Heart left ventricle (tissue), 16 donors: Measurements from ENCODE around the gene KIAA1671. TPM values are rescaled to one million over a fixed set of nuclear protein-coding genes. Genes with fewer than 3 reads are reported as not detected.

Experiments
- ATAC-seq, 4 donors: fragments of 200-7000 bp; cut with Tn5 transposase; one replicate each; pipeline ENCODE4 v1.9.1; 2020 to 2022; ENCODE audit warnings: moderate library complexity in 4 of 4, mild to moderate bottlenecking in 3 of 4, moderate number of reproducible peaks in 1 of 4
- DNase-seq, 5 donors: peaks; one replicate each; pipeline ENCODE4 v3.0.0-alpha.2; 2020
- H3K27ac ChIP-seq, 12 donors: fragments of 200-600 bp; sonication (generic) in 4 of 12; one replicate each; pipeline versions ENCODE4 v1.5.0 to v1.8.0; 2016 to 2022; ENCODE audit warnings: mild to moderate bottlenecking in 2 of 12
- H3K27me3 ChIP-seq, 9 donors: fragments of 200-600 bp; sonication (generic) in 2 of 9; one replicate each; pipeline versions ENCODE4 v1.5.1 to v1.8.0; 2016 to 2022; ENCODE audit warnings: mild to moderate bottlenecking in 3 of 9
- H3K36me3 ChIP-seq, 9 donors: fragments of 200-600 bp; sonication (generic) in 2 of 9; one replicate each; pipeline versions ENCODE4 v1.5.0 to v1.8.0; 2018 to 2022; ENCODE audit warnings: mild to moderate bottlenecking in 2 of 9
- H3K4me1 ChIP-seq, 12 donors: fragments of 200-600 bp; sonication (generic) in 4 of 12; one replicate each; pipeline versions ENCODE4 v1.5.0 to v1.8.0; 2016 to 2022; ENCODE audit warnings: mild to moderate bottlenecking in 3 of 12
- H3K4me3 ChIP-seq, 12 donors: fragments of 200-600 bp; sonication (generic) in 4 of 12; one replicate each; pipeline versions ENCODE4 v1.5.0 to v1.8.0; 2017 to 2022; ENCODE audit warnings: mild to moderate bottlenecking in 9 of 12, moderate library complexity in 4 of 12
- H3K9me3 ChIP-seq, 12 donors: fragments of 200-600 bp; sonication (generic) in 4 of 12; one replicate each; pipeline versions ENCODE4 v1.5.0 to v1.8.0; 2016 to 2022; ENCODE audit warnings: mild to moderate bottlenecking in 1 of 12
- POLR2A ChIP-seq, 2 donors: fragments of 450-650 bp; IDR thresholded peaks; one replicate each; pipeline ENCODE4 v1.6.1; 2017; ENCODE audit warnings: antibody characterized with exemption in 2 of 2, mild to moderate bottlenecking in 2 of 2, moderate library complexity in 2 of 2
- WGBS, 4 donors: extraction: QIAGEN DNeasy Blood & Tissue Kit in 2 of 4; methylation state at CpG; one replicate each; pipeline versions ENCODE4 v1.1.5 to v1.1.7; 2013 to 2018; 5-methylcytosine and 5-hydroxymethylcytosine counted together
- intact Hi-C, 10 donors: fragments of 100-400 bp; cut with DNase I; formaldehyde crosslinking; loops; one replicate each; pipeline versions ENCODE4 v1.11.1 to v1.14.2; 2022
- polyA plus RNA-seq, 2 donors: library from polyadenylated mRNA; stranded (reverse); fragments of 200-250 nt; gene quantifications; one replicate each; pipeline ENCODE4 v1.2.3, GENCODE V29; 2013
- total RNA-seq, 9 donors: library from RNA; depleted of rRNA in 2 of 9; stranded (reverse); fragments of >200 nt in 2 of 9; fragmentation: NEBNext Ultra II Directional in 3 of 9; extraction: Animal tissue kit (Norgen Biotek cat#: 25700) in 3 of 9; gene quantifications; one replicate each; pipeline versions ENCODE4 v1.1.0 to v1.2.4, GENCODE V29; 2016 to 2023
- TF ChIP-seq, protein P1 (sequence below), 12 donors: fragments of 200-600 bp; sonication (generic) in 4 of 12; IDR thresholded peaks; one replicate each; pipeline versions ENCODE4 v1.5.0 to v1.8.0; 2018 to 2022; ENCODE audit warnings: antibody characterized with exemption in 12 of 12, mild to moderate bottlenecking in 5 of 12
- donor health status: ischemic (EF 13 %, LVEDD 7.1; RV severe dilation, severe dysfunction).
- donor health status: healthy with polysubstance abuse.
- donor health status: DM: no; HTN: yes; CAD: no.
- donor health status: DM: no; HTN: no; CAD: no.
- donor health status: ischemic (EF 25% LVEDD 6.9; RV normal size, moderate dysfunction).
- donor health status: ischemic (EF 25% LVEDD 5.7; RV mildly dilated, moderate dysfunction).
- donor health status: healthy.
- donor health status: DM: yes; HTN: yes; CAD: no.
- donor health status: ischemic (EF 35%, LVEDD 5.7; RV mildly dilated, moderate dysfunction).
- donor health status: nonischemic (EF 11% LVEDD 7.7; RV severe dilation, severe dysfunction).
- donor health status: DM: yes; HTN: yes; CAD: no.
- donor health status: PGD.
- donor health status: ischemic (EF 29% LVEDD 5.4; RV normal size, mild dysfunction).
- donor health status: nonischemic (EF 23%, LVEDD 6.1; RV moderate dilation, normal function).

KIAA1671 gene
- total and polyA plus RNA-seq, 11 donors: 4.5 to 22.1 (median 13.2) TPM

DNA sequence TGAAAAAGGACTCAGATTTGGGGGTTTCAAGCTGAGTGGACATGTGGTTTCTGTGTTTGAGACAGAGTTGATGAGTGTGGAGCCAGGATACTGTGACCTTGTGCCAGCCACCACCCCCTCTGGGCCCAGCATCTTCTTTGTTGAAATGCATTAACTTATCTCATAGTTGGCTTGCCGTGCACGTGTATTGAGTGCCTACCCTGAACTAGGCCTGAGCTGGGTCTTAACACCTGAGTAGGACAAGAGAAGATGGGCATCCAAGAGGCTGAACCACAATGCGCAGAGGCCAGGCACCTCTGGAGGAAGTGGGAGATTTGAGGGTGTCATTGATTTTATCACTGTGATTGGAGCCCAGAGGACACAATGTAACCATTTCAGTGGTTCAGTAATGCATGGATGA is 129.6 kb downstream of the KIAA1671 start:
- Histone ChIP-seq H3K27me3 (no peaks in the 10 kb centered on the region), H3K27ac (no peak overlapping the region), H3K9me3 (peaks cover 0 to 4% (median 0%) of the 10 kb centered on the region in 12 donors), H3K36me3 (no peaks in the 10 kb centered on the region), H3K4me3 (no peak overlapping the region), H3K4me1 (peaks cover 0 to 43% (median 14%) of the 10 kb centered on the region in 12 donors)
- intact Hi-C loops: loop anchor here in 8 of 10 donors (5.0 to 10.0 kb wide), 3 partner anchors 90 to 253 kb away; no protein-coding TSS in a partner anchor
- no peak for DNase-seq
- TF ChIP-seq POLR2A (IDR thresholded peaks at IDR 0.05): no peak
- TF ChIP-seq, protein P1, sequence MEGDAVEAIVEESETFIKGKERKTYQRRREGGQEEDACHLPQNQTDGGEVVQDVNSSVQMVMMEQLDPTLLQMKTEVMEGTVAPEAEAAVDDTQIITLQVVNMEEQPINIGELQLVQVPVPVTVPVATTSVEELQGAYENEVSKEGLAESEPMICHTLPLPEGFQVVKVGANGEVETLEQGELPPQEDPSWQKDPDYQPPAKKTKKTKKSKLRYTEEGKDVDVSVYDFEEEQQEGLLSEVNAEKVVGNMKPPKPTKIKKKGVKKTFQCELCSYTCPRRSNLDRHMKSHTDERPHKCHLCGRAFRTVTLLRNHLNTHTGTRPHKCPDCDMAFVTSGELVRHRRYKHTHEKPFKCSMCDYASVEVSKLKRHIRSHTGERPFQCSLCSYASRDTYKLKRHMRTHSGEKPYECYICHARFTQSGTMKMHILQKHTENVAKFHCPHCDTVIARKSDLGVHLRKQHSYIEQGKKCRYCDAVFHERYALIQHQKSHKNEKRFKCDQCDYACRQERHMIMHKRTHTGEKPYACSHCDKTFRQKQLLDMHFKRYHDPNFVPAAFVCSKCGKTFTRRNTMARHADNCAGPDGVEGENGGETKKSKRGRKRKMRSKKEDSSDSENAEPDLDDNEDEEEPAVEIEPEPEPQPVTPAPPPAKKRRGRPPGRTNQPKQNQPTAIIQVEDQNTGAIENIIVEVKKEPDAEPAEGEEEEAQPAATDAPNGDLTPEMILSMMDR (IDR thresholded peaks at IDR 0.05): no peak
- WGBS, 4 donors: 93 to 97% (median 97%) methylated on average over 3 of the region's 3 CpGs
- ATAC-seq: no peak

DNA sequence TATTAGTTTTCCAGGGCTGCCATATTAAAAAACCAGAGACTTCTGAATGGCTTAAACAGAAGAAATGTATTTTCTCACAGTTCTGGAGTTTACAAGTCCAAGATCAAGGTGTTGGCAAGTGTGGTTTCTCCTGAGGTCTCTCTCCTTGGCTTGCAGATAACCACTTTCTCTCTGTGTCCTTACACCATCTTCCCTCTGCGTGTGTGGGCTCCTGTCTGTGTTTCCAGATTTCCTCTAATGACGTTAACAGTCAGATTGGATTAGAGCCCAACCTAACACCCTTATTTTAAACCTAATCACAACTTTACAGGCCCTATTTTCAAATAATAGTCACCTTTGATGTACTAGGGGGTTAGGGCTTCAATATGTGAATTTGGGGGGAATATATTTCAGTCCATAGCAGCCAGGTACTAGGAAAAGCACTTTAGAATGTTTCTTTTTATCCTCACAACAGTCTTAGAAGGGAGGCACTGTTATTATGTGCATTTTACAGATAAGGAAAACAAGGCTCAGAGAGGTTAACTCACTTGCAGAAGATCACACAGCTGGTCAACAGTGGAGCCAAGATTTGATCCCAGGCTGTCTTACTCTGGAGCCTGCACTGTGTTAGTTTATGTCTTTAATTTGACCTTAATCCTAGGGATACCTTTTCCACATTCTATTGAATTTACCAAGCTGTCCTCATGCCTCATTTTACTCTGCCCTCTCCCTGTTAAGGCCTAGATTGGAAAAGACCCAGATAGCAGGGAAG is 130.7 kb downstream of the KIAA1671 start:
- peaks cover 0 to 4% (median 0%) of the 10 kb centered on the region in 12 donors for H3K9me3 ChIP-seq
- H3K4me1 ChIP-seq: peaks cover 0 to 52% (median 19%) of the 10 kb centered on the region in 12 donors
- no peaks in the 10 kb centered on the region for H3K36me3 ChIP-seq
- DNase-seq (no peak), ATAC-seq (no peak)
- peak overlapping the region in 1 of 12 donors; percentile 13 for H3K27ac ChIP-seq
- no peaks in the 10 kb centered on the region for H3K27me3 ChIP-seq
- TF ChIP-seq, protein P1 (IDR thresholded peaks at IDR 0.05): no peak
- TF ChIP-seq POLR2A (IDR thresholded peaks at IDR 0.05): no peak
- intact Hi-C loops: loop anchor here in 8 of 10 donors (5.0 to 10.0 kb wide), 3 partner anchors 89 to 252 kb away; no protein-coding TSS in a partner anchor
- WGBS, 4 donors: 47 to 62% (median 52%) methylated on average over 2 of the region's 2 CpGs
- H3K4me3 ChIP-seq: no peak overlapping the region

DNA sequence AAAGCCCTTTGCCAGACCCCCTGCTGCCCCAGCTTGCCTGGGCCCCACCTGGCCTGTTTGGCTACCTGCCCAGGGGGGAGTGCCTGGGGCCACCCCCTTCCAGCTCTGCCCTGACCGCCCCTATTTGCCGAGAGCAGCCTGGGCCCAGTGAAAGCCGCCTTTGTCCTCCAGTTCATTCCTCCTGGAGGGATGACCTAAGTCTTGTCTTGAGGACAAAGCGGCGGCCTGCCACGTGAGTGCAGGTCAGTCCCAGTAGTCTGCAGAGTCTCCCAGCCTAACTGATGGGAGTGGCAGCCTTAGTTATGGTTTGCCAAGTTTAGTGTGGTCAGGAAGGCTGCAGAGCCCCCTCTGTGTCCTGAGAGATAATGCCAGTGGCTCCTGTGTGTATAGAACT is 131.3 kb downstream of the KIAA1671 start:
- DNase-seq: no peak
- peaks cover 0 to 51% (median 19%) of the 10 kb centered on the region in 12 donors for H3K4me1 ChIP-seq
- no peaks in the 10 kb centered on the region for H3K36me3 ChIP-seq
- H3K4me3 ChIP-seq: no peak overlapping the region
- no peaks in the 10 kb centered on the region for H3K27me3 ChIP-seq
- intact Hi-C loops: loop anchor here in 8 of 10 donors (5.0 to 10.0 kb wide), 3 partner anchors 88 to 251 kb away; no protein-coding TSS in a partner anchor
- H3K27ac ChIP-seq: no peak overlapping the region
- H3K9me3 ChIP-seq: peaks cover 0 to 4% (median 0%) of the 10 kb centered on the region in 12 donors
- 82 to 89% (median 84%) methylated on average over 3 to 6 of the region's 6 CpGs for WGBS, 4 donors
- no peak for ATAC-seq
- TF ChIP-seq, protein P1 (IDR thresholded peaks at IDR 0.05): no peak
- TF ChIP-seq POLR2A (IDR thresholded peaks at IDR 0.05): no peak

GRCh38 chr22:25084405-25085107 is 132.0 kb downstream of the KIAA1671 start:
- Histone ChIP-seq H3K9me3 (peaks cover 0 to 4% (median 0%) of the 10 kb centered on the region in 12 donors), H3K27me3 (no peaks in the 10 kb centered on the region), H3K27ac (no peak overlapping the region), H3K4me3 (no peak overlapping the region), H3K36me3 (no peaks in the 10 kb centered on the region), H3K4me1 (peaks cover 0 to 58% (median 21%) of the 10 kb centered on the region in 12 donors)
- intact Hi-C loops: loop anchor here in 8 of 10 donors (5.0 to 10.0 kb wide), 3 partner anchors 88 to 250 kb away; no protein-coding TSS in a partner anchor
- 89 to 96% (median 93%) methylated on average over 9 of the region's 9 CpGs for WGBS, 4 donors
- no peak for ATAC-seq
- DNase-seq: no peak
- TF ChIP-seq POLR2A (IDR thresholded peaks at IDR 0.05): no peak
- TF ChIP-seq, protein P1 (IDR thresholded peaks at IDR 0.05): no peak
